HepG2 (cell line): ENCODE measurements around the gene NOS1AP. TPM values are rescaled to one million over a fixed set of nuclear protein-coding genes. Genes with fewer than 3 reads are reported as not detected.

Experiments
- ATAC-seq: fragments of 200-7000 bp; cut with Tn5 transposase; 3 replicates; pipeline ENCODE4 v1.9.1; 2020; ENCODE audit warnings: mild to moderate bottlenecking, moderate library complexity
- BruUV-seq: library from RNA; stranded (reverse); fragments of 400-500 nt; replicated peaks from 2 replicates; lab custom pipeline; 2021; lab: Mats Ljungman, UMichigan
- CTCF ChIA-PET: fragments of 300-600 bp; formaldehyde crosslinking; extraction: SDS; loops from one replicate; lab custom pipeline; 2021; ENCODE audit warnings: low total read pairs, inconsistent platforms, low intra/inter-chr PET ratio; lab: Yijun Ruan, JAX
- POLR2A ChIA-PET: fragments of 350-600 bp; sonication (Branson Sonifier 250); formaldehyde crosslinking; loops from one replicate; lab custom pipeline; 2020; ENCODE audit warnings: antibody characterized with exemption, inconsistent platforms; lab: Yijun Ruan, JAX
- DNase-seq: peaks from one replicate; pipeline ENCODE4 v3.0.0-alpha.2; 2015; ENCODE audit warnings: low spot score
- FAIRE-seq: peaks from 3 replicates; lab custom pipeline; 2011; peaks lifted over from hg19 to GRCh38; lab: Jason Lieb, UNC
- H2AFZ ChIP-seq: one replicate; pipeline ENCODE4 v1.6.1; 2011; ENCODE audit warnings: low read length, inconsistent platforms
- H3K27ac ChIP-seq: fragments of 300-600 bp; 3 replicates; pipeline ENCODE4 v1.8.0; 2011; ENCODE audit warnings: mixed run types, mild to moderate bottlenecking, mixed read lengths, low read length, inconsistent platforms; ENCODE audit not compliant: insufficient read depth; ENCODE audit errors: extremely low read length
- H3K27me3 ChIP-seq, 2 experiments: fragments of 200-600 bp in 1 of 2; 2 replicates in 1 of 2; 3 replicates in 1 of 2; pipeline versions ENCODE4 v1.6.0 to v1.8.0; 2011; ENCODE audit warnings: low read length in 2 of 2, mild to moderate bottlenecking in 2 of 2, moderate library complexity in 2 of 2, inconsistent platforms in 1 of 2; ENCODE audit not compliant: insufficient read depth in 2 of 2, control insufficient read depth in 1 of 2
- H3K36me3 ChIP-seq, 2 experiments: fragments of 200-600 bp in 1 of 2; replicated peaks in 1 of 2; 2 replicates in 1 of 2; 3 replicates in 1 of 2; pipeline versions ENCODE4 v1.5.1 to v1.8.0; 2011; ENCODE audit warnings: low read length in 2 of 2, inconsistent platforms in 1 of 2; ENCODE audit not compliant: insufficient read depth in 2 of 2, control insufficient read depth in 1 of 2
- H3K4me1 ChIP-seq: 2 replicates; pipeline ENCODE4 v1.5.1; 2012; ENCODE audit warnings: low read length, inconsistent platforms; ENCODE audit not compliant: insufficient read depth
- H3K4me2 ChIP-seq: 2 replicates; pipeline ENCODE4 v1.6.0; 2011; ENCODE audit warnings: low read depth, low read length, inconsistent platforms
- H3K4me3 ChIP-seq, 3 experiments: fragments of 200-600 bp in 1 of 3; sonication (generic), shearing (Covaris generic) in 1 of 3; replicated peaks in 1 of 3; 2 replicates each; pipeline ENCODE4 v1.5.1; 2011 to 2016; ENCODE audit warnings: low read length in 3 of 3, inconsistent platforms in 2 of 3, low read depth in 2 of 3, mild to moderate bottlenecking in 2 of 3, control low read depth in 1 of 3, mixed read lengths in 1 of 3; ENCODE audit not compliant: insufficient read depth in 1 of 3
- H3K79me2 ChIP-seq: one replicate; pipeline ENCODE4 v1.6.1; 2011; ENCODE audit warnings: low read length, inconsistent platforms; ENCODE audit not compliant: insufficient read depth
- H3K9ac ChIP-seq: 2 replicates; pipeline ENCODE4 v1.6.0; 2011; ENCODE audit warnings: mild to moderate bottlenecking, low read depth, low read length, inconsistent platforms; ENCODE audit not compliant: insufficient read depth
- H3K9me3 ChIP-seq: 2 replicates; pipeline ENCODE4 v1.5.1; 2012; ENCODE audit warnings: mild to moderate bottlenecking, low read length
- H4K20me1 ChIP-seq: 2 replicates; pipeline ENCODE4 v1.6.0; 2011; ENCODE audit warnings: inconsistent platforms, mild to moderate bottlenecking, low read length, moderate library complexity; ENCODE audit not compliant: insufficient read depth
- EEA1 ChIP-seq: sonication (generic); formaldehyde crosslinking; IDR thresholded peaks from 2 replicates; pipeline ENCODE4 v1.5.1; 2020; ENCODE audit warnings: mild to moderate bottlenecking, missing genetic modification reagents, borderline replicate concordance
- GABPB1 ChIP-seq: IDR thresholded peaks from 2 replicates; pipeline ENCODE4 v1.6.1; 2016; ENCODE audit warnings: mild to moderate bottlenecking, missing genetic modification reagents, moderate library complexity, missing compliant biosample characterization
- MXI1 ChIP-seq: IDR thresholded peaks from 3 replicates; pipeline ENCODE4 v1.6.1; 2012; ENCODE audit warnings: low read depth, low read length, inconsistent platforms, borderline replicate concordance
- SAFB2 ChIP-seq: sonication (generic); formaldehyde crosslinking; IDR thresholded peaks from 2 replicates; pipeline ENCODE4 v1.5.1; 2020; ENCODE audit warnings: missing genetic modification reagents, low read depth, mild to moderate bottlenecking, borderline replicate concordance
- SOX13 ChIP-seq, 3 experiments: fragments of 450-650 bp in 1 of 3; sonication (generic) in 1 of 3; formaldehyde crosslinking in 1 of 3; IDR thresholded peaks in 2 of 3; conservative IDR thresholded peaks in 1 of 3; 2 replicates each; pipeline versions ENCODE4 v1.5.0 to v1.6.1; 2016 to 2020; ENCODE audit warnings: antibody characterized with exemption in 1 of 3, mild to moderate bottlenecking in 1 of 3, missing compliant biosample characterization in 1 of 3, missing genetic modification reagents in 1 of 3, moderate library complexity in 1 of 3
- TBL1XR1 ChIP-seq: fragments of 150-350 bp; IDR thresholded peaks from 2 replicates; pipeline ENCODE4 v1.6.1; 2014; ENCODE audit warnings: borderline replicate concordance, low read length; ENCODE audit not compliant: partially characterized antibody
- TCF7 ChIP-seq: sonication (generic); IDR thresholded peaks from 2 replicates; pipeline ENCODE4 v1.6.1; 2016; ENCODE audit warnings: antibody characterized with exemption, low read depth
- ZFYVE20 ChIP-seq: sonication (generic); formaldehyde crosslinking; IDR thresholded peaks from 2 replicates; pipeline ENCODE4 v1.8.0; 2023; ENCODE audit warnings: low read depth, mild to moderate bottlenecking, moderate library complexity, missing genetic modification reagents, borderline replicate concordance
- ZNF160 ChIP-seq: sonication (generic); formaldehyde crosslinking; IDR thresholded peaks from 2 replicates; pipeline ENCODE4 v1.8.0; 2022; ENCODE audit warnings: mild to moderate bottlenecking, inconsistent platforms, missing genetic modification reagents
- ZNF180 ChIP-seq: sonication (generic); formaldehyde crosslinking; IDR thresholded peaks from 2 replicates; pipeline ENCODE4 v1.4.0; 2020; ENCODE audit warnings: low read depth, missing genetic modification reagents, borderline replicate concordance
- ZNF276 ChIP-seq: sonication (generic); formaldehyde crosslinking; IDR thresholded peaks from 2 replicates; pipeline ENCODE4 v1.4.0; 2020; ENCODE audit warnings: mild to moderate bottlenecking, low read depth, missing genetic modification reagents
- ZNF552 ChIP-seq: sonication (generic); formaldehyde crosslinking; IDR thresholded peaks from 2 replicates; pipeline ENCODE4 v1.9.0; 2022; ENCODE audit warnings: missing genetic modification reagents, mild to moderate bottlenecking, borderline replicate concordance
- ZNF678 ChIP-seq: sonication (generic); formaldehyde crosslinking; IDR thresholded peaks from 2 replicates; pipeline ENCODE4 v1.4.0; 2020; ENCODE audit warnings: mild to moderate bottlenecking, missing genetic modification reagents
- ZNF850 ChIP-seq: sonication (generic); formaldehyde crosslinking; conservative IDR thresholded peaks from 2 replicates; pipeline ENCODE4 v1.9.0; 2021; ENCODE audit warnings: mild to moderate bottlenecking, missing genetic modification reagents
- WGBS: methylation state at CpG from one replicate; pipeline ENCODE4 v1.1.6; 2017; ENCODE audit warnings: low lambda C conversion rate; 5-methylcytosine and 5-hydroxymethylcytosine counted together
- in situ Hi-C: cut with HindIII; loops from 2 replicates; pipeline ENCODE4 v1.10.0; 2017; ENCODE audit warnings: low pct_unique_long_range_greater_than_20kb; ENCODE audit not compliant: extremely low pct_ligation_motif_present
- intact Hi-C: fragments of 100-400 bp; cut with micrococcal nuclease; formaldehyde crosslinking; loops from one replicate; pipeline ENCODE4 v1.10.0; 2022; ENCODE audit not compliant: unreplicated experiment
- polyA plus RNA-seq, 8 experiments: library from polyadenylated mRNA; depleted of rRNA in 3 of 8; stranded (reverse) in 7 of 8; unstranded in 1 of 8; fragments of >200 nt; fragmentation: Illumina TruSeq in 4 of 8; extraction: Trizol in 4 of 8; gene quantifications; 2 replicates each; pipeline versions ENCODE4 v1.2.1 to v1.2.3, GENCODE V29; 2011 to 2016; ENCODE audit warnings: low read depth in 4 of 8, missing spikeins in 1 of 8, mixed read lengths in 1 of 8; ENCODE audit not compliant: insufficient read depth in 1 of 8
- total RNA-seq, 5 experiments: library from RNA; depleted of rRNA; stranded (reverse); fragments of >200 nt; fragmentation: Illumina TruSeq; extraction: Trizol; gene quantifications; 2 replicates each; pipeline ENCODE4 v1.2.3, GENCODE V29; 2016; ENCODE audit warnings: low read depth in 1 of 5
- TF ChIP-seq, protein P1 (sequence below): IDR thresholded peaks from 2 replicates; pipeline ENCODE4 v1.6.1; 2016; ENCODE audit warnings: low read depth, missing genetic modification reagents, missing compliant biosample characterization

Gene NOS1AP
- total and polyA plus RNA-seq, 2 of the 13 experiments (the other 11 are each of a cell fraction or from before 2014, with no cell fraction given): 2.0 to 3.3 TPM

DNA sequence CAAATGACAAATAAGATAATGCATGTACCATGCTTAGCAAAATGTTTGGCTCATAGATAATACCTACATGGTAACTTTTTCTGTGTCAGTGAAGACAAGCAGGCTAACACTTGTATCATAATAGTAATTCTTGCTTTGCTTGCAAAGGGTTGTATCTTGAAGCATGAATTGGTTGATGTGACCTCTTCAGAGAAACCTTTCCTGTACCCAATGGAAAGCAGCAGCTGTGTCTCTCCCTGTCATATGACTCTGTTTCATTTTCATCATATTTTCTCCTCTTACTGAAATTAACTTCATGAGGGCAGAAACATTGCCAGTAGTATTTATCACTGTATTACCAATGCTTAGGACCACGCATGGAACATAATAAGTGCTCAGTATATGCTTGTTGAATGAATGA is 338.0 kb downstream of the NOS1AP start (continued):
- no peak for TF ChIP-seq GABPB1 (CRISPR knock-in tag)
- no peak for TF ChIP-seq ZNF276 (CRISPR knock-in tag)

DNA sequence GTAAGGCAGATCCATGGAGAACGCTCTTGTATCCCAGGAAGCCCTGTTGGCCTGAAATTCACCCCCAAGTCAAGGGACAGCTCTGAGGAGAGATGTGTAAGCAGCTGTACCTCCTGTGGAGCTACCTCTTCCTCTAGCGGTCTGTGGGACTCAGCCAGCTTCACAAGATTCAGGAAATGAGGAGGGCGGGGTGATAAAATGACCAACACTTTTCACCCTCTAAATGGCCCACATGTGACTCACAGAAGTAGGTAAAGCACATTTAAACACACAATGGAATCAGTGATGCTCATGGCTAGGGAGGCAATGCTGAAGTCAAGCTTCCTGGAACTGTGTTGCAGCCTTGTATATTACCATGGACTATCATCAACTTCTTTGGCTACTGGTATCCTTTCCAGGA is 342.5 kb downstream of the NOS1AP start, which contains the start of gene SH2D1B:
SH2D1B (minus strand) TSS at position 135 of the 400 bp plus-strand sequence; CDS start at position 15, 120 bp downstream.
- FAIRE-seq (no peak), DNase-seq (no peak), ATAC-seq (no peak)
- POLR2A ChIA-PET: no interaction called here
- peaks cover 0 to 4% of the 10 kb centered on the region in 2 experiments; a peak in 1 of 5 replicates for H3K27me3 ChIP-seq
- no peaks in the 10 kb centered on the region for H3K36me3 ChIP-seq
- H3K4me2 ChIP-seq: no peak within 1 kb of the TSS
- H2AFZ ChIP-seq: no peak within 1 kb of the TSS
- in situ Hi-C loops: no loop called here
- H4K20me1 ChIP-seq: no peaks in the 10 kb centered on the region
- no peaks in the 10 kb centered on the region for H3K4me1 ChIP-seq
- no peaks in the 10 kb centered on the region for H3K79me2 ChIP-seq
- no peak within 1 kb of the TSS for H3K9ac ChIP-seq
- 13% methylated on average over 3 of the region's 3 CpGs for WGBS
- H3K9me3 ChIP-seq: no peaks in the 10 kb centered on the region
- H3K4me3 ChIP-seq: no peak within 1 kb of the TSS
- no TSS peak for BruUV-seq
- intact Hi-C loops: no loop called here
- CTCF ChIA-PET: no interaction called here
- no peak within 1 kb of the TSS for H3K27ac ChIP-seq
- TF ChIP-seq ZNF180 (CRISPR knock-in tag) (no peak), TCF7 (no peak), ZNF160 (no peak), ZNF850 (CRISPR knock-in tag) (no peak), SOX13 (IDR thresholded peaks at IDR 0.05) (no peak), SOX13 (CRISPR knock-in tag; conservative IDR thresholded peaks at IDR 0.05 in 1 of 2, IDR thresholded peaks at IDR 0.05 in 1 of 2) (no peak), SAFB2 (no peak), EEA1 (CRISPR knock-in tag) (no peak), ZNF552 (CRISPR knock-in tag) (no peak), TBL1XR1 (no peak), ZFYVE20 (CRISPR knock-in tag) (no peak), ZNF678 (CRISPR knock-in tag) (no peak), MXI1 (no peak)
- TF ChIP-seq, protein P1, sequence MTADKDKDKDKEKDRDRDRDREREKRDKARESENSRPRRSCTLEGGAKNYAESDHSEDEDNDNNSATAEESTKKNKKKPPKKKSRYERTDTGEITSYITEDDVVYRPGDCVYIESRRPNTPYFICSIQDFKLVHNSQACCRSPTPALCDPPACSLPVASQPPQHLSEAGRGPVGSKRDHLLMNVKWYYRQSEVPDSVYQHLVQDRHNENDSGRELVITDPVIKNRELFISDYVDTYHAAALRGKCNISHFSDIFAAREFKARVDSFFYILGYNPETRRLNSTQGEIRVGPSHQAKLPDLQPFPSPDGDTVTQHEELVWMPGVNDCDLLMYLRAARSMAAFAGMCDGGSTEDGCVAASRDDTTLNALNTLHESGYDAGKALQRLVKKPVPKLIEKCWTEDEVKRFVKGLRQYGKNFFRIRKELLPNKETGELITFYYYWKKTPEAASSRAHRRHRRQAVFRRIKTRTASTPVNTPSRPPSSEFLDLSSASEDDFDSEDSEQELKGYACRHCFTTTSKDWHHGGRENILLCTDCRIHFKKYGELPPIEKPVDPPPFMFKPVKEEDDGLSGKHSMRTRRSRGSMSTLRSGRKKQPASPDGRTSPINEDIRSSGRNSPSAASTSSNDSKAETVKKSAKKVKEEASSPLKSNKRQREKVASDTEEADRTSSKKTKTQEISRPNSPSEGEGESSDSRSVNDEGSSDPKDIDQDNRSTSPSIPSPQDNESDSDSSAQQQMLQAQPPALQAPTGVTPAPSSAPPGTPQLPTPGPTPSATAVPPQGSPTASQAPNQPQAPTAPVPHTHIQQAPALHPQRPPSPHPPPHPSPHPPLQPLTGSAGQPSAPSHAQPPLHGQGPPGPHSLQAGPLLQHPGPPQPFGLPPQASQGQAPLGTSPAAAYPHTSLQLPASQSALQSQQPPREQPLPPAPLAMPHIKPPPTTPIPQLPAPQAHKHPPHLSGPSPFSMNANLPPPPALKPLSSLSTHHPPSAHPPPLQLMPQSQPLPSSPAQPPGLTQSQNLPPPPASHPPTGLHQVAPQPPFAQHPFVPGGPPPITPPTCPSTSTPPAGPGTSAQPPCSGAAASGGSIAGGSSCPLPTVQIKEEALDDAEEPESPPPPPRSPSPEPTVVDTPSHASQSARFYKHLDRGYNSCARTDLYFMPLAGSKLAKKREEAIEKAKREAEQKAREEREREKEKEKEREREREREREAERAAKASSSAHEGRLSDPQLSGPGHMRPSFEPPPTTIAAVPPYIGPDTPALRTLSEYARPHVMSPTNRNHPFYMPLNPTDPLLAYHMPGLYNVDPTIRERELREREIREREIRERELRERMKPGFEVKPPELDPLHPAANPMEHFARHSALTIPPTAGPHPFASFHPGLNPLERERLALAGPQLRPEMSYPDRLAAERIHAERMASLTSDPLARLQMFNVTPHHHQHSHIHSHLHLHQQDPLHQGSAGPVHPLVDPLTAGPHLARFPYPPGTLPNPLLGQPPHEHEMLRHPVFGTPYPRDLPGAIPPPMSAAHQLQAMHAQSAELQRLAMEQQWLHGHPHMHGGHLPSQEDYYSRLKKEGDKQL (CRISPR knock-in tag): no peak
